H9 (cell line): ENCODE measurements around the gene ODAD2. TPM values are rescaled to one million over a fixed set of nuclear protein-coding genes. Genes with fewer than 3 reads are reported as not detected.

Experiments used
- DNase-seq: peaks from one replicate; pipeline ENCODE4 v3.0.0-alpha.2; 2017
- H2AFZ ChIP-seq: one replicate; pipeline ENCODE4 v1.6.1; 2013; ENCODE audit warnings: mild to moderate bottlenecking, low read length, control low read depth, moderate library complexity
- H2AK5ac ChIP-seq: 2 replicates; pipeline ENCODE4 v1.6.1; 2013; ENCODE audit warnings: low read length, control low read depth, mixed read lengths; ENCODE audit not compliant: insufficient read length
- H2BK120ac ChIP-seq: one replicate; pipeline ENCODE4 v1.6.1; 2013; ENCODE audit warnings: low read depth, mild to moderate bottlenecking, low read length, control low read depth, inconsistent platforms; ENCODE audit not compliant: poor library complexity, severe bottlenecking
- H2BK12ac ChIP-seq: 2 replicates; pipeline ENCODE4 v1.6.1; 2013; ENCODE audit warnings: low read length, control low read depth, mixed read lengths, low read depth; ENCODE audit not compliant: insufficient read length
- H2BK15ac ChIP-seq: 2 replicates; pipeline ENCODE4 v1.6.1; 2013; ENCODE audit warnings: low read depth, low read length, control low read depth
- H2BK20ac ChIP-seq: one replicate; pipeline ENCODE4 v1.6.1; 2013; ENCODE audit warnings: low read depth, mild to moderate bottlenecking, low read length, control low read depth, inconsistent platforms; ENCODE audit not compliant: poor library complexity, severe bottlenecking
- H2BK5ac ChIP-seq: 2 replicates; pipeline ENCODE4 v1.6.1; 2013; ENCODE audit warnings: low read length, control low read depth, mixed read lengths; ENCODE audit not compliant: insufficient read length
- H3K14ac ChIP-seq: 2 replicates; pipeline ENCODE4 v1.6.1; 2013; ENCODE audit warnings: low read length, control low read depth; ENCODE audit not compliant: insufficient read depth
- H3K18ac ChIP-seq: 2 replicates; pipeline ENCODE4 v1.6.1; 2013; ENCODE audit warnings: low read depth, mild to moderate bottlenecking, mixed read lengths, low read length, control low read depth; ENCODE audit not compliant: insufficient read length
- H3K23ac ChIP-seq: 2 replicates; pipeline ENCODE4 v1.6.1; 2013; ENCODE audit warnings: low read length, control low read depth, mixed read lengths, low read depth; ENCODE audit not compliant: insufficient read length
- H3K23me2 ChIP-seq: 2 replicates; pipeline ENCODE4 v1.6.1; 2013; ENCODE audit warnings: low read depth, mild to moderate bottlenecking, mixed read lengths, low read length, control low read depth; ENCODE audit not compliant: insufficient read length, poor library complexity, severe bottlenecking
- H3K27ac ChIP-seq: 2 replicates; pipeline ENCODE4 v1.5.1; 2013; ENCODE audit warnings: low read length, control low read depth, mixed read lengths, low read depth; ENCODE audit not compliant: insufficient read length
- H3K27me3 ChIP-seq: 2 replicates; pipeline ENCODE4 v1.6.1; 2013; ENCODE audit warnings: low read length, control low read depth, inconsistent platforms; ENCODE audit not compliant: insufficient read depth
- H3K4ac ChIP-seq: 2 replicates; pipeline ENCODE4 v1.6.1; 2013; ENCODE audit warnings: low read depth, mild to moderate bottlenecking, control low read depth, inconsistent platforms, low read length, moderate library complexity
- H3K4me1 ChIP-seq: 2 replicates; pipeline ENCODE4 v1.6.1; 2013; ENCODE audit warnings: low read length, control low read depth, inconsistent platforms; ENCODE audit not compliant: insufficient read depth
- H3K4me2 ChIP-seq: 2 replicates; pipeline ENCODE4 v1.6.1; 2013; ENCODE audit warnings: low read length, control low read depth, mixed read lengths; ENCODE audit not compliant: insufficient read length, insufficient read depth
- H3K56ac ChIP-seq: 2 replicates; pipeline ENCODE4 v1.6.1; 2013; ENCODE audit warnings: low read depth, mild to moderate bottlenecking, mixed read lengths, low read length, control low read depth; ENCODE audit not compliant: insufficient read length
- H3K79me1 ChIP-seq: 2 replicates; pipeline ENCODE4 v1.6.1; 2013; ENCODE audit warnings: low read depth, mild to moderate bottlenecking, moderate library complexity, low read length, control low read depth, inconsistent platforms; ENCODE audit not compliant: insufficient read depth, poor library complexity, severe bottlenecking
- H3K79me2 ChIP-seq: 2 replicates; pipeline ENCODE4 v1.6.1; 2013; ENCODE audit warnings: low read length, control low read depth, inconsistent platforms; ENCODE audit not compliant: insufficient read depth
- H3K9ac ChIP-seq: 2 replicates; pipeline ENCODE4 v1.6.1; 2013; ENCODE audit warnings: low read length, control low read depth, mixed read lengths; ENCODE audit not compliant: insufficient read length; ENCODE audit errors: extremely low read depth
- H3K9me3 ChIP-seq: one replicate; pipeline ENCODE4 v1.6.1; 2013; ENCODE audit warnings: low read depth, low read length, inconsistent platforms; ENCODE audit not compliant: control insufficient read depth
- H3T11ph ChIP-seq: one replicate; pipeline ENCODE4 v1.6.1; 2013; ENCODE audit warnings: mild to moderate bottlenecking, low read length, control low read depth, inconsistent platforms
- H4K20me1 ChIP-seq: one replicate; pipeline ENCODE4 v1.6.1; 2013; ENCODE audit not compliant: control insufficient read depth, insufficient read length, insufficient read depth
- H4K5ac ChIP-seq: 2 replicates; pipeline ENCODE4 v1.6.1; 2013; ENCODE audit warnings: low read depth, mild to moderate bottlenecking, mixed read lengths, low read length, control low read depth; ENCODE audit not compliant: insufficient read length
- H4K8ac ChIP-seq: replicated peaks from 2 replicates; pipeline ENCODE4 v1.6.1; 2013; ENCODE audit warnings: low read length, control low read depth, mixed read lengths, low read depth; ENCODE audit not compliant: insufficient read length
- H4K91ac ChIP-seq: 2 replicates; pipeline ENCODE4 v1.6.1; 2013; ENCODE audit warnings: low read depth, mild to moderate bottlenecking, moderate library complexity, mixed read lengths, low read length, control low read depth; ENCODE audit not compliant: insufficient read length
- H3K27ac Mint-ChIP-seq, 3 experiments: 2 replicates in 2 of 3; 3 replicates in 1 of 3; pipeline ENCODE4 v1.8.0; 2020 to 2021; ENCODE audit warnings: mixed read lengths in 3 of 3, mild to moderate bottlenecking in 1 of 3, moderate library complexity in 1 of 3
- H3K27me3 Mint-ChIP-seq: 2 replicates; pipeline ENCODE4 v1.8.0; 2021; ENCODE audit warnings: low read depth, mild to moderate bottlenecking, moderate library complexity, mixed read lengths
- H3K36me3 Mint-ChIP-seq, 3 experiments: 2 replicates in 2 of 3; 3 replicates in 1 of 3; pipeline ENCODE4 v1.8.0; 2020 to 2021; ENCODE audit warnings: low read depth in 3 of 3, mixed read lengths in 3 of 3; ENCODE audit not compliant: insufficient read depth in 1 of 3
- H3K4me1 Mint-ChIP-seq, 2 experiments: 2 replicates each; pipeline ENCODE4 v1.8.0; 2020; ENCODE audit warnings: mixed read lengths in 2 of 2
- H3K4me3 Mint-ChIP-seq, 2 experiments: 2 replicates in 1 of 2; 3 replicates in 1 of 2; pipeline ENCODE4 v1.8.0; 2020 to 2021; ENCODE audit warnings: mild to moderate bottlenecking in 2 of 2, mixed read lengths in 2 of 2, moderate library complexity in 1 of 2
- H3K9me3 Mint-ChIP-seq, 2 experiments: 2 replicates in 1 of 2; 3 replicates in 1 of 2; pipeline ENCODE4 v1.8.0; 2020; ENCODE audit warnings: mild to moderate bottlenecking in 2 of 2, mixed read lengths in 2 of 2, moderate library complexity in 1 of 2
- WGBS: extraction: QIAGEN DNeasy Blood & Tissue Kit; methylation state at CpG from one replicate; pipeline ENCODE4 v1.1.7; 2013; ENCODE audit warnings: missing lambda C conversion rate, low lambda C conversion rate, mixed read lengths; ENCODE audit not compliant: insufficient read length; ENCODE audit errors: extremely low coverage; 5-methylcytosine and 5-hydroxymethylcytosine counted together
- long read RNA-seq: library from polyadenylated mRNA; unstranded; transcript quantifications from one replicate; pipeline ENCODE4 v2.0.0, GENCODE V29; 2020
- total RNA-seq: library from RNA; stranded (reverse); gene quantifications from 2 replicates; pipeline ENCODE4 v1.2.1, GENCODE V29; 2021
- TF ChIP-seq, protein P1 (sequence below): fragments of 200-600 bp; sonication (generic); conservative IDR thresholded peaks from 3 replicates; pipeline ENCODE4 v1.8.0; 2021; ENCODE audit warnings: antibody characterized with exemption, mild to moderate bottlenecking

Gene ODAD2, protein sequence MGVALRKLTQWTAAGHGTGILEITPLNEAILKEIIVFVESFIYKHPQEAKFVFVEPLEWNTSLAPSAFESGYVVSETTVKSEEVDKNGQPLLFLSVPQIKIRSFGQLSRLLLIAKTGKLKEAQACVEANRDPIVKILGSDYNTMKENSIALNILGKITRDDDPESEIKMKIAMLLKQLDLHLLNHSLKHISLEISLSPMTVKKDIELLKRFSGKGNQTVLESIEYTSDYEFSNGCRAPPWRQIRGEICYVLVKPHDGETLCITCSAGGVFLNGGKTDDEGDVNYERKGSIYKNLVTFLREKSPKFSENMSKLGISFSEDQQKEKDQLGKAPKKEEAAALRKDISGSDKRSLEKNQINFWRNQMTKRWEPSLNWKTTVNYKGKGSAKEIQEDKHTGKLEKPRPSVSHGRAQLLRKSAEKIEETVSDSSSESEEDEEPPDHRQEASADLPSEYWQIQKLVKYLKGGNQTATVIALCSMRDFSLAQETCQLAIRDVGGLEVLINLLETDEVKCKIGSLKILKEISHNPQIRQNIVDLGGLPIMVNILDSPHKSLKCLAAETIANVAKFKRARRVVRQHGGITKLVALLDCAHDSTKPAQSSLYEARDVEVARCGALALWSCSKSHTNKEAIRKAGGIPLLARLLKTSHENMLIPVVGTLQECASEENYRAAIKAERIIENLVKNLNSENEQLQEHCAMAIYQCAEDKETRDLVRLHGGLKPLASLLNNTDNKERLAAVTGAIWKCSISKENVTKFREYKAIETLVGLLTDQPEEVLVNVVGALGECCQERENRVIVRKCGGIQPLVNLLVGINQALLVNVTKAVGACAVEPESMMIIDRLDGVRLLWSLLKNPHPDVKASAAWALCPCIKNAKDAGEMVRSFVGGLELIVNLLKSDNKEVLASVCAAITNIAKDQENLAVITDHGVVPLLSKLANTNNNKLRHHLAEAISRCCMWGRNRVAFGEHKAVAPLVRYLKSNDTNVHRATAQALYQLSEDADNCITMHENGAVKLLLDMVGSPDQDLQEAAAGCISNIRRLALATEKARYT
- 2.8 and 4.5 TPM in 2 replicates for total RNA-seq
- long read RNA-seq, partial matches to known transcripts, result 2 of 11 reads
- long read RNA-seq, other reads (novel, unspliced or antisense), result 6 of 11 reads

DNA sequence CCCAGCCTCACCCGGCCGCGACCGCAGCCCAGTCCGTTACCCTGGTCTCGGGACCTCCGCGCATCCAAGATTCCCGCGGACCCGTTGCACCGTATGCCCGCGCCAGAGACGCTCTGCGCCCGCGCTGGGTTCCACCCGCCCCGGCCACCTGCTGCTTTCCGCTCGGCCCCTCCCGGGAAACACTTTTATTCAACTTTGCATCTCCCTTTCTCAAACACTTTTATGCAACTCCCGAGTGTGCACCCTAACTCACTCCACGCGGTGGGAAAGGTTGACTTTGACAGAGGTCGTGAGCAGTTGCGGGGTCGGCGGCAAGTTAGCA lies at the start of gene ODAD2:
Gene ODAD2 (minus strand): TSS at position 126 of the 322 bp plus-strand sequence. CDS start 3,937 bp downstream, outside the sequence.
- no peak within 1 kb of the TSS for H3K4ac ChIP-seq
- H4K20me1 ChIP-seq, result no peaks in the 10 kb centered on the region
- H3K23ac ChIP-seq, result no peak within 1 kb of the TSS
- no peaks in the 10 kb centered on the region for H3K27me3 ChIP-seq
- H2AK5ac ChIP-seq, result no peak within 1 kb of the TSS
- no peak within 1 kb of the TSS for H2BK15ac ChIP-seq
- Mint-ChIP-seq H3K9me3 (no peaks in the 10 kb centered on the region), H3K36me3 (no peaks in the 10 kb centered on the region; a peak in 1 of 7 replicates), H3K27ac (peak within 1 kb of the TSS in 2 of 3 experiments; percentile 86 to 88; a peak in 6 of 7 replicates), H3K27me3 (peaks cover 9% of the 10 kb centered on the region), H3K4me3 (peak within 1 kb of the TSS; percentile 95 to 97), H3K4me1 (peaks cover 39 to 49% of the 10 kb centered on the region in 2 experiments)
- peak within 1 kb of the TSS; percentile 59 for H3K14ac ChIP-seq
- TF ChIP-seq, protein P1, sequence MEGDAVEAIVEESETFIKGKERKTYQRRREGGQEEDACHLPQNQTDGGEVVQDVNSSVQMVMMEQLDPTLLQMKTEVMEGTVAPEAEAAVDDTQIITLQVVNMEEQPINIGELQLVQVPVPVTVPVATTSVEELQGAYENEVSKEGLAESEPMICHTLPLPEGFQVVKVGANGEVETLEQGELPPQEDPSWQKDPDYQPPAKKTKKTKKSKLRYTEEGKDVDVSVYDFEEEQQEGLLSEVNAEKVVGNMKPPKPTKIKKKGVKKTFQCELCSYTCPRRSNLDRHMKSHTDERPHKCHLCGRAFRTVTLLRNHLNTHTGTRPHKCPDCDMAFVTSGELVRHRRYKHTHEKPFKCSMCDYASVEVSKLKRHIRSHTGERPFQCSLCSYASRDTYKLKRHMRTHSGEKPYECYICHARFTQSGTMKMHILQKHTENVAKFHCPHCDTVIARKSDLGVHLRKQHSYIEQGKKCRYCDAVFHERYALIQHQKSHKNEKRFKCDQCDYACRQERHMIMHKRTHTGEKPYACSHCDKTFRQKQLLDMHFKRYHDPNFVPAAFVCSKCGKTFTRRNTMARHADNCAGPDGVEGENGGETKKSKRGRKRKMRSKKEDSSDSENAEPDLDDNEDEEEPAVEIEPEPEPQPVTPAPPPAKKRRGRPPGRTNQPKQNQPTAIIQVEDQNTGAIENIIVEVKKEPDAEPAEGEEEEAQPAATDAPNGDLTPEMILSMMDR, result no peak
- H4K8ac ChIP-seq, result no peak within 1 kb of the TSS
- peak within 1 kb of the TSS; percentile 76 for H3K18ac ChIP-seq
- H3K27ac ChIP-seq, result no peak within 1 kb of the TSS
- H3K79me1 ChIP-seq, result no peaks in the 10 kb centered on the region
- H2BK120ac ChIP-seq, result no peak within 1 kb of the TSS
- DNase-seq, result no peak
- no peak within 1 kb of the TSS for H4K5ac ChIP-seq
- H4K91ac ChIP-seq, result no peak within 1 kb of the TSS
- no peaks in the 10 kb centered on the region for H3K79me2 ChIP-seq
- H2BK12ac ChIP-seq, result no peak within 1 kb of the TSS
- H2AFZ ChIP-seq, result peak within 1 kb of the TSS; percentile 91
- H3K56ac ChIP-seq, result no peak within 1 kb of the TSS
- H3K4me2 ChIP-seq, result peak within 1 kb of the TSS; percentile 62
- H2BK20ac ChIP-seq, result no peak within 1 kb of the TSS
- no peaks in the 10 kb centered on the region; the same call in 1 of the 2 replicates for H3K4me1 ChIP-seq
- no CpG with 5 or more reads among the region's 30 CpGs for WGBS
- H3T11ph ChIP-seq, result no peak within 1 kb of the TSS
- no peak within 1 kb of the TSS for H2BK5ac ChIP-seq
- no peaks in the 10 kb centered on the region for H3K9me3 ChIP-seq
- peak within 1 kb of the TSS; percentile 72 for H3K9ac ChIP-seq
- H3K23me2 ChIP-seq, result peaks cover 3% of the 10 kb centered on the region
